K562 (cell line): Measurements from ENCODE around the gene ZNF516.

Experiments used
- ATF2 ChIP-seq: sonication (generic); formaldehyde crosslinking; IDR thresholded peaks from 2 replicates; pipeline ENCODE4 v1.8.1; 2022; ENCODE audit warnings: missing genetic modification reagents
- EGR1 ChIP-seq: fragments of 450-650 bp; conservative IDR thresholded peaks from 2 replicates; pipeline ENCODE4 v1.6.1; 2017; ENCODE audit warnings: mild to moderate bottlenecking
- ESRRA ChIP-seq: fragments of 450-650 bp; IDR thresholded peaks from 2 replicates; pipeline ENCODE4 v1.6.1; 2014; ENCODE audit warnings: low read depth, mild to moderate bottlenecking, moderate library complexity, borderline replicate concordance
- MAFF ChIP-seq: IDR thresholded peaks from 2 replicates; pipeline ENCODE4 v1.6.1; 2012; ENCODE audit warnings: low read length, improper control_type of control experiment

DNA sequence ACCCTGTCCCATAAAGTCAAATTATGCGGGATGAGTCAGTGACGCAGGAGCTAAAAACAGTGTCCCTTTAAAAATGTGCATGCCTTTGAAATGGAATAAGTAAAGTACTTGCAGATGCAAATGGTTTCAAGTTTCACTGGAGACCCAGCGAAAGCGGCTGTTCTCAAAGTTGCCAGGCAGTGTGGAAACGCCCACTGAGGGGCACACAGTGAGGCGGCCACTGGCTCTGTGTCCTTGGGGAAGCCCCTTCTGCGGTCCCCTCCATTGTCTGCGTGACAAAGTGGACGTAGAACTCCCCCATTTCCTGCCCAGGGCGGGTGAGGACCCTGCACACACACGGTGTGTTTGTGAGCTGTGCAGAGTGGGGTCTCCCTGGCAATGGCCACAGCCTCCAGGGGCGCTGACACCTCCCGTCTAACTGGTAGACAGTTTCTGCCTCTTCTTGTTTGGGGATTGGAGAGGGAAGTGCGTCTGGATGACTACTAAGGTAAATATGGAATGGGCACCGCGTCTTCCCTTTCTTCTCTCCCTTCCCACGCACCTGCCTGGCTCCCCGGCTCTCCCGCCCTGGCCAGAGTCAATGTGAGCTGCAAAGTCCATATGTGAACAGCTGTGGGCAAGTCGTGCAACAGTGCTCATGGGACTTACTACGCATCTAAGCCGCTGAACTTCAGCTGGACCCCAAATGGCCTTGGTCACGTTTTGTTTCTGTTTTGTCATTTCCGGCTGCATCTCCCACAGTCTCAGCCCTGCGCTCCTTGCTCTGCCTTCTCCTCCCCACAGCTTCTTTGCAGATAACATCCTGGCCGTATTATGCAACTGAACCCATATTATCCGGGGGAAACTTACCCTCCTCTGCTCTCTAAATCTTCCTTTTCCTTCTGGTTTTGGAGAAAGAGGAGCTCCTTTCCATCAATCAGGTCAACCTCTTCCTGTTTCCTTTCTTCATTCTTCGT lies 33.7 kb upstream of the ZNF516 start:
- TF ChIP-seq EGR1, result no peak
- no peak for TF ChIP-seq MAFF
- TF ChIP-seq ATF2 (CRISPR knock-in tag), result no peak
- no peak for TF ChIP-seq ESRRA
